NCI-H2171 treated with DMSO at 0.1 percent for 48 hours (cell line): ENCODE data around the gene CCDC85B.

Source experiments
- DNase-seq: peaks from one replicate; lab custom pipeline; 2025; lab: John Stamatoyannopoulos, UW

CCDC85B gene

DNA sequence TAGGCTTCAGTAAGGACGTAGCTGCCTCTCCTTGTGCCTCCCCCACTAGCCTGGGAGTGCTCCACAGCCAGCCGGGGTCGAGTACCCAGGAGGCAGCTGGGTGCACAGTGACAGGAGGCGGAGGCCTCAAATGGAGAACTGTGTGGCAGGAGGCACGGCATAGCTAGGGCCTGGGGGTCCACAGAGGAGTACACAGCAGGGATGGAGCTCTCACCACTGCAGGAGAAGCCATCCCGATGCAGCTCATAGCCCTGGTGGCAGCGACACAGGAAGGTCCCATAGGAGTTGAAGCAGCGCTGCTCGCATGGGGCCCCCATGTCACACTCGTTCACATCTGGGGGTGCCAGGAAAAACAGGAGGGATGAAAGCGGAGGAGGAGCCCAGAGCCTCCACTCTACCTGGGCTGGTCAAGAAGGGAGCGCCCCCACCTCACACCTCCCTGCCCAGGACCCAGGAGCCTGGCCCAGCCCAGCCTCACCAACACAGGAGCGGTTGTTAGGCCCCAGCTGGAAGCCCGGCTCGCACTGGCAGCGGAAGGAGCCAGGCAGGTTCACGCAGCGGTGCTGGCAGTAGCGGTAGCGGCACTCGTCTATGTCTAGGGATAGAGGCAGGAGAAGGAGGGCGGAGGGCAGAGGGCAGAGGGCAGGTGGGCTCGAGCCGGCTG is 20.7 kb upstream of the CCDC85B start:
- DNase-seq, result peak; percentile 56

DNA sequence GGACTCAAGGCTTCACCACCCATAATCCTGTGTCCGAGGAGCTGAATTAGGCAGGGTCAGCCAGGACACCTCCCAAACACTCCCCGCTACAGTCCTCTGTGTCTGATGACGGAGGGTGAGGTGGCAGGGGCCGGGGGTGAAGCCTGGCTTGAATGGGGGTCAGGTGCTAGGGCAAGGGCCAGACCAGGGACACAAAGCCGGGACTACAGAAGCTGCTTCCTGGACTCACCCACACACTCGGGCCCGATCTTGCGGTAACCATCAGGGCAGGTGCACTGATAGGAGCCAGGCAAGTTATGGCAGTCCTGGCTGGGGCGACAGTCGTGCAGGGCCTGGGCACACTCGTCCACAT is 20.2 kb upstream of the CCDC85B start:
- no peak for DNase-seq

DNA sequence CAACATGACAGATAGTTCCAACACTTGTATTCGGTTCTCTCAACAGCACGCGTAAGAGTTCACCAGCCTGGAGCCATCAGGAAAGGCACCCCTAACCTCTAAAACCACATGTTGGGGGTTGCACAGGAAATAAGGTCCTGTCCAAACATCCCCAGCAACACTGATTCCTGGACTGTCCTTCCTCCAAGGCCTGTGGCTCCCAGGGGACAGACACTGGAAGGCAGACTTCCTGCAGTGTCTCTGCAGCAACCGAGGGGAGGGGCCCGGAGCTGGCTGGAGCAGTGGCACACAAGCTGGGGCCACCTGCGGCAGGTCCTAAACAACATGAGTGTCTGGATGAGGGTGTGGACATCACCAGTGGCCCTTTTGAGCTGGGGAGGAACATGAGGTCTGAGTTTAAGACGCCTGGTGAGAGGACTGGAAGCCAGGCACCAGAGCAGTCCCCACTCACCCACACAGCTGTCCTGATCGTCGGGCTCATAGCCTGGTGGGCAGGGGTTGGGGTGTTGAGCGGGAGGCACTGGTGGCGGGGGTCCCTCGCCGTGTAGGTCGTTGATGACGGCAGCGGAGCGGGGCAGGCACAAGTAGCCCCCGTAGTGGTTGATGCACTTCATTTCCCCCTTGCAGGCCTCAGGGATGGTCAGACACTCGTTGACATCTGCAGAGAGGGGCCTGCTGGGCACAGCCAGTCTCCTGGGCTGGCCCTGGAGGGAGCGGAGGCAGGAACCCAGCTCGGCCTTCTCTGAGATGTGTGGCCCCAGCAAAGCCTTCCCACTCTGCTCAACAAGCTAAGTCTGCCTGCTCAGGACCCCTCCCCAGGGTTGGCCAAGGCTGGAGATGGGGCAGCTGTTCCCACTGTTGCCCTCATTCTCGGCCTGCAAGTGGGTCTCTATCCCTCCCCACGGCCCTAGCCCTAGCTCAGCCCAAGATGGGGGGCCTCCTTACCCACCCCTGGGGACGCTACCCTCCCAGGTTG is 19.5 kb upstream of the CCDC85B start:
- DNase-seq, result no peak

DNA sequence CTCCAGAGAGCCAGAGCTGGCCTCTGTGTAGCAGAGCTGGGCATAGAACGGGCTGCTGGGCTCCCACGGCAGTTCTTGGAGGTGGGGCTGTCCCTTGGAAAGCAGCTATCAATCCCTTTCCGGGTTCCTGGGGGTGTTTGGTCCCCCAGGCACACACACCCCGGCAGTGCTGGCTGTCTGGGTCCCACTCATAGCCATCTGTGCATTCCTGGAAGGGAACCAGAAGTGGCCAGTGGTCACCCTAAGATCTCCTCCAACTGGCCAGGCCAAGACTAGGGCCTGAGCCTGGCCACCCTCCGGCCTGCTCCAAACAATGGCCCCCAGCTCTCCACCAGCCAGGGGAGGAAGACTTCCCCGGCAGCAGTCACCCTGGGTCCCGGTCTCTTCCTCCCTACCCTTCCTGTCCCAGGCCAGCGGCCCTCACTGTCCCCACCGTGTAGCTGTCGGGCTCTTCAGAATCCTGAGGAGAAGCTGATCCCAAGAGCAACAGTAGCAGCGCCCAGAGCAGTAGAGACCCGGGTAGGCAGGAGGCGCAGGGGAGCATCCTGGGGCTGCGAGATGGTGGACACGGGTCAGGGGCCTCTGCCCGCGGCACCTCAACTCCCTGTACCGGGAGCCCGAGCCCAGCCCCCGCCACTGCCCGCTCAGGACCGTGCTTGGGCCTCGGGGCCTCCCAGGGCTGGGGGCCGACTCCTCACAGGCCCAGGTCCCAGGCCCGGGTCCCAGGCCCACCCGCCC is 18.5 kb upstream of the CCDC85B start:
- no peak for DNase-seq

DNA sequence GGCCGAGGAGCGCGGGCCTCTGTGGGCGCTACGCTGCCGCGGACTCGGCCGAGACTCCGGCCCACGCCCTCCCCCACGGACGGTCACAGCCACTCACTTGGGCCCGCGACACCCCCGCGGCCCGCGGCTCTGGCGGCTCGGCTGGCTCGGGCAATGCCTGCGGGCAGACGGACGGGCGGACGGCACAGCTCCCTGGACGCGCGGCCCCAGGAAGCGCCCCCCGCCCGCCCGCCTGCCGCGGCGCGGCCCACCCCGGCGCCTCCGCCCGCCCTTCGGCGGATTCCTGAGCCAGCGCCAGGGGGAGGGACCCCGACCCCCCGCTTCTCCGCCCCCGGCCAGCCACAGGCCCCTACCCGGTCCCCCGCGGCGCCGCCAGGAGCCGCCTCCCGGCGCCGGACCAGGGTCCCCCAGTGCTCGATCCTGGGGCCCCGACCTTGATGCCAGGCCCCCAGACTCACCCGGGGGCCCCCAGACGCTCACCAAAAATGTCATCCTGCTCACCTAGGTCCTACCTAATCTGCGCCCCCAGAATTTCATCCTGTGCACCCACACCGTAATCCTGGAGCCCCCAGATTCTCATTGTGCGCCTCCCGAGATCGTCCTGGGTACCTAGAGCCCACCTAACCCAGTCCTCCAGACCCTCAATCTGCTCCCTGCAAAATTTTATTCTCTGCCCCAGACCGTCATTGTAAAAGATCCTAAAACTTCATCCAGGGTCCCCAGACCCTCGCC is 17.7 kb upstream of the CCDC85B start, which contains the start of gene EFEMP2:
Gene EFEMP2, minus strand, starts transcription at position 215 of the 732 bp plus-strand sequence. CDS start 446 bp downstream, outside the sequence.
- no peak for DNase-seq

GRCh38 chr11:65873318-65874156 is 16.9 kb upstream of the CCDC85B start:
- DNase-seq, result peak; percentile 88

- no peak for DNase-seq
Measured at GRCh38 chr11:65879617-65880016, 10.9 kb upstream of the CCDC85B start, which contains the start of gene CTSW. CTSW (plus strand) TSS chr11:65879837; CDS start chr11:65879855, 18 bp downstream.

DNA sequence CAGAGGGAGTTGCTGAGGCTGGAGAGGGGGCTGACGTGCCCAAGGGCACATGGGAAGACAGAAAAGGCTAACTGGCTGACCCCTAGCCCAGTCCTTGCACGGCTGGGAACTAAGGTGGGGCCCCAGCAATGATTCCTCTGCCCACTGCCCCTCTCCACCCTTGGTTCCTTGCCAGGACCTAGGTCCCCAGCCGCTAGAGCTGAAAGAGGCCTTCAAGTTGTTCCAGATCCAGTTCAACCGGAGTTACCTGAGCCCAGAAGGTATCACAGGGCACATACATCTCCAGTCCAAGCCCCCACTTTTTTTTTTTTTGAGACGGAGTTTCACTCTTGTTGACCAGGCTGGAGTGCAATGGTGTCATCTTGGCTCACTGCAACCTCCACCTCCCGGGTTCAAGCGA is 10.4 kb upstream of the CCDC85B start:
- no peak for DNase-seq

- no peak for DNase-seq
Measured at GRCh38 chr11:65880844-65881421, 9.5 kb upstream of the CCDC85B start.

DNA sequence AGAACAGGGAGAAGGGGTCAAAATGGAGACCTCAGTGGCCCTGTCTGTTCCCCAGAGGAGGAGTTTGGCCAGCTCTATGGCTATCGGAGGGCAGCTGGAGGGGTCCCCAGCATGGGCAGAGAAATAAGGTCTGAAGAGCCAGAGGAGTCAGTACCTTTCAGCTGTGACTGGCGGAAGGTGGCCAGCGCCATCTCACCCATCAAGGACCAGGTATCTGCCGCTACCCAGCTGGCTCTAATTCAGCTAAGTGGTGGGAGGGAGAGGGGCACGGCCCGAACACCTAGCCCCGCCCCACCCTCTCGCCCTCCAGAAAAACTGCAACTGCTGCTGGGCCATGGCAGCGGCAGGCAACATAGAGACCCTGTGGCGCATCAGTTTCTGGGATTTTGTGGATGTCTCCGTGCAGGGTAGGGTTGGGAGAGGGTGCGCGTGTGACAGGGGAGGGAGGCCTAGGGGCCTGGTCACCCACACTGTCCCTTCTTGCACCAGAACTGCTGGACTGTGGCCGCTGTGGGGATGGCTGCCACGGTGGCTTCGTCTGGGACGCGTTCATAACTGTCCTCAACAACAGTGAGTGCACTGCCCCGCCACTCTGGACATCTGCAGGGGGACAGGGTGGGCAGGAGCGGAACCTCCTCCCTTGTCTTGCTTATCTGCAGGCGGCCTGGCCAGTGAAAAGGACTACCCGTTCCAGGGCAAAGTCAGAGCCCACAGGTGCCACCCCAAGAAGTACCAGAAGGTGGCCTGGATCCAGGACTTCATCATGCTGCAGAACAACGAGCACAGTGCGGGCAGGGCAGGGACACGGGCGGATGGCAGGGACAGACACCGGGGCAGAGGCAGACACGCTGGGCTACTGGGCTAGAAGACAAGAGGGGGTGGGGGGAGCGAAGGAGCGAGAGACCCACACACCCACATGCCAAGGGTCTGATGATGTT is 8.1 kb upstream of the CCDC85B start:
- DNase-seq, result no peak

GRCh38 chr11:65883058-65883761 is 7.3 kb upstream of the CCDC85B start:
- no peak for DNase-seq

- no peak for DNase-seq
Measured at GRCh38 chr11:65883786-65884715, 6.4 kb upstream of the CCDC85B start.

GRCh38 chr11:65884716-65885092 is 5.8 kb upstream of the CCDC85B start:
- DNase-seq, result peak; percentile 49

DNA sequence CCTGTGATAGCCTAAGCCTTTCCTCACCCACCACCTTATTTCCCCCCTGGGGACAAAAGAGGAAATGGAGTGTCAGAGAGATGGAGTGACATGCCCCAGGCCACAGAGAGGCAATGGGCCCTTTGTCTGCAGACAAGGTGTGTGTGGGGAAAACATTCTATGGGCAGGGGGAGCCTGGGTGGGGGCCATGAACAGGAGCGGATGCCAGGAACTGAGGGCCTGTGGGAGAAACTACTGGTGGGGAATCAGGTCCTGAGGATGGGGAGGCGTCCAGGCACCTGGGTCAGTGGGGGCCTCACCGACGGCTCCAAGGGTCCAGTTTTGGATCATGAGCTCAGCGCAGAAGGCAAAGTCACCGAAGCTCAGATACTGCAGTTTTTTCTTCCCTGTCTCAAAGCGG is 5.2 kb upstream of the CCDC85B start:
- DNase-seq, result no peak

DNA sequence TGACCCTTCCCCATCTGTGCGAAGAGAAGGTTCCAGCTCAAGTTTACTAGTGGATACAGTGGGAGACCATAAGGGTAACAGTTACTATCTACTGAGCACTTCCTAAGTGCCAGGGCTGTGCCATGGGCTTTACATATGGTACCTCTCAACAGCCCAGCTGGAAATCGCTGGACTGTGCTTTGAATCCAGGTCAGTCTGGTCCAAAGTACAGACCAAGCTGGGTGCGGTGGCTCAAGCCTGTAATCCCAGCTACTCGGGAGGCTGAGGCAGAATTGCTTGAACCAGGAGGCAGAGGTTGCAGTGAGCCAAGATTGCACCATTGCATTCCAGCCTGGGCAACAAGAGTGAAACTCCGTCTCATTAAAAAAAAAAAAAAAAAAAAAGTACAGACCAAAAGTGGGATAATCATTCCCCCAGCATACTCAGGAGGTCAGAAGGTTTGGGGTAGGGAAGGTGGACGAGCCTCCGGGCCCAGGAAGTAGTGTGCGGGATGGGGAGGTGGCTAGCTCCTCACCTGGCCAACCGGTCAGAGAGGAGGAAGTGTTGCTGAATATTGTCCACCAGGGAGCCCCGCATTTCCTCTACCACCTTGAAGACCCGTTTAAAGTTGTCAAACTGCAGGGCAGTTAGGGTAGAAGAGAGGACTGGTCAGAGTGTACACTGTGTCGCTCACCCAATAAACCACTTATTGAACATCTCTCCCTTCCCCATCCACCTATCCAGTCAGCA is 4.5 kb upstream of the CCDC85B start:
- DNase-seq, result no peak

GRCh38 chr11:65886826-65887722 is 3.4 kb upstream of the CCDC85B start:
- no peak for DNase-seq
